SKM-1 treated with dmso at 0.1 percent for 144 hours (cell line): ENCODE measurements around the gene TMEM154.

Experiments used
- DNase-seq: peaks from one replicate; lab custom pipeline; 2025; ENCODE audit not compliant: unreplicated experiment; lab: John Stamatoyannopoulos, UW

The TMEM154 gene

DNA sequence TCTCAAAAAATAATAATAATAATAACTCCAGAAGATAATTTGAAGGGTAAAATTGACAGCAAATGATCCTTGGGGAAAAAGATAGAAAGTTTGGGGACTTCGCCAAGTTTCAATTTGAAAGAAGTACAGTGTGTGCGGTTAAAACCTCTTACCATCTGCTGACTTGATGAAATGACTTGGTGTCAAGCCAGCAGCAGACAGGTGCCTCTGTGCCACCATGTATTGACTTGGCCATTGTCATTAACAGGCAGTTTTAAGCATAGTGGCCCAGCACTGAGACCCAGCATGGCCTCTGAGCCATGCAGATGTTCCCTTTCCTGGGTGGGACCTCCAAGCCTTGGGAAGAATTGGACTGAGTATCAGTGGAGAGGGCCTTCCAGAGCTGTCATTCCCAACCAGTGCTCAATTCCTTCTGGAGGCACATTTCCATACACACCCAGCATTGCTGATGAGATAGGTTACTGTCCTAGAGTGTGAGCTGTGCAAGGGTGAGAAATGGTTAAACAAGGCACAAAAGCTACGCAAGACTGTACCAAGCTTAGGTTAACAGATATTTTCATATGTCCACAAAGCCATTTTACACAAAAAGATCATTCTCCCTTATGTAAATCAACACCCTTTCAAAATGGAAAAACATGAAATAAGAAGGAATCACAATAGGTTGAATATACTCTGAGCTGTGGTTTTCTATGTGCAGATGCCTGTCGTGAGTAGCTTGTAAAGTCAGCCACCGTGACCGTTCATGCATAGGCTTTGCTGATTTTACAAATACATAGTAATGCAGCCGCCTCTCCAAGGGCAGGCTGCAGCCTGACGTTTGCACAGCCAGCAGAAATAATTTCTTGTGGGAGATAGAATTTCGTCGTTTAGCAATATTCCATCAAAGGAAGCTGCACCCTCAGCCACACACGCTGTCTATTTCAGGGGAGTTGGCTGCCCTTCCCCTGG is 84.5 kb downstream of the TMEM154 start:
- DNase-seq, result no peak

DNA sequence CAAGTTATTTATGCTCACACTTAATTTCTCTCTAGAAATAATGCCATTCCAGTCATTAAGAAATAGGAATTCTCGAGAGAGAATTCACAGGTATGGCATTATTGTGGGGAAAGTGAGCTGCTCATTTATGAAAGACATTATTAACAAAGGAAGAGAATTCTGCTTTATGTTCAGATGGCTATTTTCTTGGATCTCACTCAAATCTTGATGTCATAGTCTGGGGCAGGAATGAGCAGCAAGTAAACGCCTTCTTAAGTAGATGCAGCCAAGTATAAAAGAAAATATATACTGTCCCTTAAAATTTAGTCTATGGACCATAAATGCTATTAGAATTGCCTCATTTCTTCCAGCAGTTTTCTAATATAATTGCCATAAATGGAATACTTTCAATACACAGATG is 85.7 kb downstream of the TMEM154 start:
- DNase-seq, result no peak

DNA sequence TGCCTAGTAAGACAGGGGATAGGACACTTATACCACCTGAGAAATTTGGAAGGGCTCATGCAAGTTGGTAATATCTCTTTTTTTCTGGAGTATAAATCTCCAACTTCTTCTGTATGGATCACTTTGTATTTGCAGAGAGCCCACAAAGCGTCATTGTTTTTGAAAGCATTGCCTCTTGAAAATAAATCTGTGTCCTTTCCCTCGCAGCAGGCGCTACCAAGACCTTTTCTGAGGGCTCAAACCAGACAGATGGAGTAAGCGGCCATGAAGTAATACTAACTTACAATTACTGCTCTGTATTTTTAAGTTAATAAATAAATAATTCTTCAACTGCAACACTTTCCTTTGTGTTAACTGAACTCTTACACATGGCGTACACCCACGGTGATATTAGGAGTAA is 87.9 kb downstream of the TMEM154 start:
- no peak for DNase-seq

DNA sequence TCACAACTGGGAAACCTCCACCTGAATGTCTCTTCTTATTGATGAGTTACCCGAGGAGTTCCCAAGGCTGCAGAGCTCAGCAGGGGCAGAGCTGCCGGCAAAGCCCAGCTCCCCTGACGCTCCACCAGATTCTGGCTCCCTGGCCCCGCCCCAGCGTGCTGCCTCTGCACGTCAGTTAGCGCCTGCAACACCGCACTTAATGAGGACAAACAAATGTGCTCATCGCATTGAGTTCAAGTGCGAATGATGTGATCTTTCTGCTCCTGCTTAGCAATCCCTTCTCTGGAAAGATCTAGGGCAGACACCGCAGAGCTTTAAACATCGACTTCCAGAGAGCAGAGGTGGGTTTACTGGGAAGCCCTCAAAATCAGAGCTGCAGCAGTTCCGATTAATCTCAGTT is 88.4 kb downstream of the TMEM154 start:
- no peak for DNase-seq

DNA sequence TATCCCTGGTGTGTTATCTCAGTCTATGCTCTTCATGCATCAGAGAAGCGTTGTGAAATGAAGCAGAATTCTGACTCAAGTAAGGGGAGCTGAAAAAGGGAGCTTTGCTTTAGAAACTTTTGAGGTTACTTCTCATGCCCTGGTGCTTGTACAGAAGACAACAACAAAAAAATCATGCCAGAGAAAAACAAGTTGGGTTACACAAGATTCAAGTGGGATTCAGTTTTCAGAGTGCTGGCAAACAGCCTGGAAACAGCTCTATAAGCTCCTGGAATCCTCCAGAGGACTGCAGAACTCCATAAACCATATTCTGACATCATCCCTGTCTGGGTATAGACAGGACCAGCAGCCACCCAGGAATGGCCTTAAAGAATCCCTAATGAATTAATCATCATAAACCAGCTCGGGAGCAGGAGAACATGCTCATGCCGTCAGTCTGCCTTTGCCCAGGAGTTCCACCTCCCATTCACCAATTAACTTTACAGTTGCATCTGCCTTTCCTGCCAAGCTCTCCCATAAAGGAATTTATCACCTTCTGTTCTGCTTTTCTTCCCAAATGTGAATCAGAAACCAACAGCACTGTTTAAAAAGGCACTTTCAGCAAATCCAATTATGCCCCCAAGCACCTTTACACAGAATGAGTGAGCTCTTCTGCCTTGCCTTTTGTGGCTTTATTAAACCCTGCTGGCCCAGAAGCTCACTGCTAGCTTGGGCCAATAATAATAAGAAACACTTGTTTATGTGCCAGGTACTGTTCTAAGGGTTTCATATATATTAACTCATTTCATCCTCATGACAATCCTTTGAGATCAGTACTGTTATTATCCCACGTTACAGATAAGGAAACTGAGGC is 89.4 kb downstream of the TMEM154 start:
- DNase-seq, result no peak

DNA sequence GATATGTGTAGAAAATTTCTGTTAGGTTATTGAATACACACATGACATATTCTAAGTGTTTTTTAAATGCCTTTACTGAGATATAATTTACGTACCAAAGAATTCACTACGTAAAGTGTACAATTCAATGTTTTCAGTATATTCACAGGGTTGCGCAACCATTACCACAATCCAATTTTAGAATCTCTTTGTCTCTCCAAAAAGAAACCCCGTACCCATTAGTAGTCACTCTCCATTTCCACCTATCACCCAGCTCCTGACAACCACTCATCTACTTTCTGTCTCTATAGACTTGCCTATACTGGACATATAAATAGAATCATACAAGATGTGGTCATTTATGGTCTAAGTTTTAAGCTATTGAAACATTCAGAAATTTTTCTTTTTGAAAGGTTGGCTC is 90.9 kb downstream of the TMEM154 start:
- no peak for DNase-seq

DNA sequence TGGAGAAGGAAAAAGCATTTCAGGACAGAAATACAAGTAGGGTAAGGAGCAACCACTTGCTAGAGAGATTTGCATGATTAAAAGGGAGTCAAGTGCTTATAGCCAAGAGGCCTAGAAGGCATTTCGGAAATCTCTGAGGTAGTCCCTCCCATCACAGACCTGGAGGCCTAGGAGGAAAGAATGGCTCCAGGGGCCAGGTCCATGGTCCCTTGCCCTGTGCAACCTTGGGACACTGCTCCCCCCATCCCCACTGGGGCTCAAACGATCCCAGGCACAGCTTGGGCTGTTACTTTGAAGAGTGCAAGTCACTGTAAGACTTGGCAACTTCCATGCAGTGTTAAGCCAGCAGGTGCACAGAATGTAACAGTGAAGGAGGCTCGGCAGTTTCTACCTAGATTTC is 92.7 kb downstream of the TMEM154 start:
- DNase-seq, result no peak

DNA sequence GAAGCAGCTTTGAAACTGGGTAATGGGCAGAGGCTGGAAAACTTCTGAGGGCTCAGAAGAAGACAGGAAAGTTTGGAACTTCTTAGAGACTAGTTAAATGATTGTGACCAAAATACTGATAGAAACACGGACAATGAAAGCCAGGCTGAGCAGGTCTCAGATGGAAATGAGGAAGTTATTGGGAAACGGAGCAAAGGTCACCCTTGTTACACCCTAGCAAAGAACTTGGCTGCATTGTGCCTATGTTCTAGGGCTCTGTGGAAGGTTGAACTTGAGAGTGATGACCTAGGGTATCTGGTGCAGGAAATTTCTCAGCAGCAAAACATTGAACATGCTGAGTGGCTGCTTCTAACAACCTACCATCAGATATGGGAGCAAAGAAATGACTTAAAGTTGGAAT is 93.1 kb downstream of the TMEM154 start:
- peak; percentile 56 for DNase-seq

DNA sequence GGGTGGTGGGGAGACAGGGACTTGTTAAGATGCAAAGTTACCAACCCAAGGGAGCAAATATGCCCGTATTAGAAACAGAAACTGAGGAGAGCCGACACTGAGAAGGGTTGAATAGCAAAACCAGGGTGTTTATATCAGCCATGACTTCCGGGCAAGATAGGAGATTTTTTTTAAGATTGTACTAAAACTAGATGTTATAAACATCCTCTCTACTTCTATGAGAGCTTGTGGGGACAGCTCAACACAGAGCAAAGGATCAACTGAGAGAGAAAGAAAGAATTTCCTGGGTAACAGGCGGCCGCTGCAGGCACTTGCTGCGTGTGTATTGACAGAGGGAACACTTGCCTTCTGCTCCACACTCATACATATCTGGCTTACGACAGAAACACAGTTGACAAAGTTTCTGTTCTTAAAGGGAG is 94.8 kb downstream of the TMEM154 start:
- DNase-seq, result no peak

DNA sequence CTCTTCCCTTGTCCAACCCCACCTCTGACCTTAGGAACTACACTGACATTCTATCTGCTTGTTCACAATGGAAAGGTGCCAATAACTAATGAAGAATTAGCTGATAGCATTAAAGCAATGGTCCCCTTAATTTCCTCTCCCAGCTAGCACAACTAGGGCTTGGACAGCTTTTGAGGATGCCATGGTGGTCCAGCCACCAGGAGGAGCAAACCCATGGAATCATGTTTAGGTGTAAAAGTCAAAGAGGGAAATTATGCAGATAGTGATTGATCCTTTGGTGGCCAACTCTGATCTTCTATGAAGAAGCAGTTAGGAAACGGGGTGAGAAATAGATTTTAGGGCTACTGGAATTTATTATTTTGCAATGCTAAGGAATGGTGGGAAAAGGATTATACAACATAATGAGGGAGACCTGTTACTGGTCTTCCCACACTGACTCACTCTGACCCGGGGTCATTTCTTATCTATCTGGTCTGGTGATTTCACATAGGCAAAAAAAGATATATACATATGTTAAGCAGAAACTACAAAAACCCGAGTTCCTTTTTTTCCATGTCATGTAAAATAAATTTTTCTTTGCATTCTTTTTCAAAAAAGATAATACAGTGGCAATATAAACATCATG is 98.1 kb downstream of the TMEM154 start:
- no peak for DNase-seq

DNA sequence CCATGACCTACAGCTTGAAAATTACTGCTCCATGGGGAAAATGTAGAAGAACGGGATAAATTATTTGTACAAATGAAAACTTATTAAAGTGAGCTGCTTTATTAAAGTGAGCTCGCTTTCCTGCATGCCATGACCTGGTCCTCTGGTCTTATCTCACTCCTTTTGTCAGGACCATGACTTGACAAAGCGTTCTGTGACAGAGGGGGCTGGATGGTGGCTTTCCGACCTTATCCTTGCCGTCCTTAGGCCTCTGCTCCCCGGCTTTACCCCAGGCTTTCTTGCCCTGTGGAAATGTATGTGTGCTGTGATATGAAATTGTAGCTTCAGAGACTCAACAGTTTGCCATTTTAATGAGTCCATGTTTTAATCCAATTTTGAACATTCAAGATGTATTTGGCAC is 99.9 kb downstream of the TMEM154 start:
- DNase-seq, result no peak

DNA sequence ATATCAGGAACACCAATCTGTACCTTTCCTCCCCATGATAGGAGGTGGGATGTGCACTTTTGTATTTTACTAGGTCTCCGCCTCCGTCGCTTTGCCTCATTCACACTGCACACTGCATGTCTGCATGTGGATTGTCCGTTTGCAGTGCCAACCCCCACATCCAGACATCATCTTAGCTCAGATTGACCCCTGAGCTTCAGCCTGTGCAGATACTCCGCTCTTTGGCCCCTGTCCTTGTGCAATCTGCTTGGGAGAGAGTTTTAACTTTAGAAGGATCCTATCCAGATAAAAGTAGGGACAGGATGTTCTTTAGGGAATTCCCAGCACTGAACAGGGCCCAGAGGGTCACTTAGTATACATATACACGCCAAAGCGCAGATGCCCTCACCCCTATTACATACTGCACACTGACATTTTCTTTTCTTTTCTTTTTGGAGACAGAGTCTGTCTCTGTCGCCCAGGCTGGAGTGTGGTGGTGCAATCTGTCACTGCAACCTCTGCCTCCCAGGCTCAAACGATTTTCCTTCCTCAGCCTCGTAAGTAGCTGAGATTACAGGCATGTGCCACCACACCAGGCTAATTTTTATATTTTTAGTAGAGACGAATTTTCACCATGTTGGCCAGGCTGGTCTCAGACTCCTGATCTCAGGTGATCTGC is 100.6 kb downstream of the TMEM154 start:
- DNase-seq, result no peak

DNA sequence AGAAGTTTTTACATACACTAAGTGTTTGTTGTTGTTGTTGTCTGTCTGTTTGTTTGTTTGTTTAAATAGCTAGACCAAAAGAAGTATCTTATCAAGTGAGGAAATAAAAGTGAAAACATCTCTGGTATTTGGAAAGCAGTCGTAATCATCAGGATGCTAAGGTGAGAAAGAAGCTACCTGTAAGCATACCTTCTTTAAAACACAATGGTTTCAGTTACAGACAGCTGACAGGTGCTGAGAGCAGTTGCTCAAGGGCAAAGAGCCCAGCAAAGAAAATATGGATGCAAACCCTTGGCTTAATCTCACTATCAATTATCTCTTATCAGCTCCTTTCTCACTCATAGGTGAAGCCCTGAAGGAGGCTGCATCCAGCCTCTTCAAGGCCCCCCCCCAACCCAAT is 101.1 kb downstream of the TMEM154 start:
- no peak for DNase-seq

DNA sequence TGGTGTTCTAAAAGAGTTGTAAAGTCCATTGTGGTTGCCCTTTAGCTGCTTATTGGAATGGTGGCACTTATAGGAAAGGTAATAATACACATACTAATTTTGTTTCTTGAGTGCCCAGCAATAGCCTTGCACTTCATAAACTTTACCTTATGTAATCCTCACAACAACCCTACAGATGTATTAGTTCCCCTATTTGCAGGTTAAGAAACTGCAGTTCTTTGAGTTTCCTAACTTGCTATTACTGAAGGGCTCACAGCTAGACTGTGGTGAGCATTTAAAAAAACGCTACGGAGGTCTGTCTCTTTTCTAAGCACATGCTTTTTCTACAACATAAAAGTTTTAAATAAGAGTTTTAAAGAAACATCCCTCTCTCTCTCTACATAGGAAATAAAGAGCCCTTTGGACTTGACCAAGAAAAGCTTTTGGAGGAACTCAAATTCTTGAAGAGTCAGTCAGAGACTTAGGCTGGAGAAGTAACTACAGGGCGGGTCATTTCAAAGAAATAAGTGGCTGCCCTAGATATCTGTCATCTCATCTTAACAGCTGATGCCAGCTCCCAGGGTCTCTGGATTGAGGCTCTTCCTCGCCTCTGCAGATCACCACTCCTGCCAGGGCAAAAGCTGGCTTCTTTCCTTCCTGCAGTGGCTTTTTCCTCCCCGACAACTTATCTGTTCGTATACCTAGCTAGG is 101.9 kb downstream of the TMEM154 start:
- peak; percentile 74 for DNase-seq

DNA sequence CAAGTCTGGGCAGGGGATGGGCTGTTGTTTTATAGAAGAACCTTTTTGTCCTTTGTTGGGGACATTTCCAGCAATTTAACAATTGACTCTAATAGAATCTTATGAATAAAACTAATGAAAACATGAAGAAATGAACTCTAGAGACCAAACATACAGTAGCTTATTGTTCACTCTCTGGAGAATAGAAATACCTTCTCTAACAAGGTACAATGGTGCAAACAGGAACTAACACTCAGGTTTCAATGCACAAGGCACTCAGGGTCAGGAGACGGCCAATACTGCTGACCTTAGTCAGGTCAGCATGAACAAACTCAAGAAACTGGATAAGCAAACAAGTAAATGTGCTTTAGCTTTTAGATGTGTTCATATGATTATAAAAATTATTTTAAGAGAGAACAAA is 104.3 kb downstream of the TMEM154 start:
- DNase-seq, result no peak

DNA sequence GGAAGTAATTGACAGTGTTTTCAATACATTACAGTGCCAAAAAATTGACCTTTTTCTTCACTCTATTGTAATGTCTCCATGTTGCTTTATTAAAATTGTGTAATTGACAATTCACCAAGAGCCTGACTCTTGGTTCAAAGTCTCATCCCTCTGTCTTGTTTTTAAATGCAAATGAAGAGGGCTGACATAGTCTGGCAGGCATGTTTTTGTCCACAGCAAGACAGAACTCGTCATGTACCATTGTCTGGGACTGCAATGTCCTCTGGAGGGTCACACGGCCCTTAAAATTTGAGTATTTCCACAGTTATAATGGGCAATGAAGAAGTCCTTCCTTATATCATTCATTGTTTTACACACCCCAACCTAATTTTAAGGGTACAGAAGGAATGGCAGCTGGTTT is 105.9 kb downstream of the TMEM154 start:
- no peak for DNase-seq

DNA sequence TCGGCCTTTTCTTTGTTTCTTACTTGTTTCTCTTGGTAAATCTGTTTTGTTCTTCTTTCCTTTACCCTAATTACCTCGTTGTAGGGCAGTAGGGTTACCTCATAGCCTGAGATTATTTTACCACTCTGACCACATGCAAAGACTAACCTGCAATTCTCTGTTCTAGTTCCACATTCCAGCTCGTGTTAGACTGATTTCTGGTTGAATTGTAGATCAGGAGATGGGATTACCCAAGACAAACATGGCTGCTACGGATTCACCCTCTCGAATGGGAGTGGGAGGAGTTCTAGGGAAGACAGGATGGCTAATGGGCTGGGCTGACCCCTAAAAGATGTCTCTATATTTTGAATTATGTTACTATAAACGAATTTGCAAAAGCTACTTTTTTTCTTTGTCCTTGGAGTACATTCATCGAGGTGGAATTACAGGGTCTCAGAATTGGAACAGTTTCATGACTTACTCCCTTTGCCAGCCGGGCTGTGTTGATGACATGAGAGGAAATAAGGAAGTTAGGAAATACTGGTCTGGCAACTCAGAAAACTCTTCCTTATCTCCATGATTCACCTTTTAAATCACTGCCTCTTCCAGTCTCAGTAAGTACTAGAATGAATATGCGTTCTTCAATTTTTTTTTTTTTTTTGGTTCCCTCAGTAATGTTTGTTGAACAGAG is 107.2 kb downstream of the TMEM154 start:
- DNase-seq, result peak; percentile 36

DNA sequence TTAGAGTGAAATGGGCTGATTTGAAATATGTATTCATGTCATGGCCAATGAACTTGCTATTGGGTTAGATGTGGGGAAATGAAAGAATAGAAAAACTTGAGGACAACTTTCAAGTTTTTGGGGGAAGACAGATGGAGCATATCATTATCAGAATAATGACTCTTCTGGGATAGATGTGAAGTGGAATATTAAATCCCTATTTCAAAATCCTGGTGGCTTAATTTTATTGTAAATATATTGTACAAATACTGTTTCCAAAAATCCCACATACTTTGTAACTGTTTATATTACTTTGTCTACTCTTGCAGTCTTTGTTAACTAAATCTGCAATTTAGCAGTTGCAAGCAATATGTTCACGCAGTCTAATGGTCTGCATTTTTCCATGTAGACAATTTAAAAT is 108.0 kb downstream of the TMEM154 start:
- no peak for DNase-seq

DNA sequence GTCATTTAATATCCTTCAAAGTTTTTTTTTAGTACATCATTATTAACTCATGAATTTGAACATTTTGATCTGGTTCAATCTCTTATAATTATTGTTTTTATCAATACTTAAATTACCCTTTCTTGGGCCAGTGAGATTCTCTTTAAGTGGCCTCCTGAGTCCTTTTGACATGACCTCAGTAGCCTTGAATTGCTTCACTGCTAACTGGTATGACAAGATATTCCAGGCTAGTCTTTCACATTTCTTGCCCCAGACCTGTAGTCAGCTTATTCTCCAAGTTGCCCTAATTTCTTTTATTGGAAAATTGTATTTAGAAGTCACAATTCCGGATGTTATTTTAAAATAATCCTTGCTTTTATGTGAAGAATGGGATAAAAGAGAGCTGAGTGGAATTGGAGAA is 108.5 kb downstream of the TMEM154 start:
- no peak for DNase-seq
